Stimulated activated CD4-positive, alpha-beta T cell treated with anti-CD3 and anti-CD28 coated beads, Interleukin-4, amount 100 ng/mL, for 4 hours (primary cell): ENCODE measurements around the gene ASAH2.
"Not testable (repeated sequence)": the region's sequence is repeated elsewhere in the genome, so short reads cannot be mapped to it uniquely, and the experiment has no call there.

Experiments
- DNase-seq, 2 experiments: peaks; one replicate each; pipeline ENCODE4 v3.0.0-alpha.2; 2020

Gene ASAH2

GRCh38 chr10:50251394-50251793 lies at the start of gene ASAH2:
Gene ASAH2, minus strand, starts transcription at chr10:50251516. Its CDS starts 2,906 bp downstream, at chr10:50248610.
- no peak for DNase-seq

GRCh38 chr10:50299948-50300669 lies 48.8 kb upstream of the ASAH2 start:
- DNase-seq, result no peak

GRCh38 chr10:50295367-50295766 lies 44.1 kb upstream of the ASAH2 start:
- DNase-seq, result no peak

GRCh38 chr10:50294582-50294981 lies 43.3 kb upstream of the ASAH2 start:
- DNase-seq, result no peak

- DNase-seq, result no peak
Observed at GRCh38 chr10:50293513-50294313, 42.4 kb upstream of the ASAH2 start.

GRCh38 chr10:50291261-50291850 lies 40.0 kb upstream of the ASAH2 start:
- DNase-seq, result no peak

GRCh38 chr10:50289196-50289595 lies 37.9 kb upstream of the ASAH2 start:
- no peak for DNase-seq

GRCh38 chr10:50286996-50287803 lies 35.9 kb upstream of the ASAH2 start:
- DNase-seq, result no peak

- no peak for DNase-seq
Observed at GRCh38 chr10:50286517-50286916, 35.2 kb upstream of the ASAH2 start.

GRCh38 chr10:50281967-50282522 lies 30.7 kb upstream of the ASAH2 start:
- no peak for DNase-seq

GRCh38 chr10:50281210-50281966 lies 30.1 kb upstream of the ASAH2 start:
- DNase-seq, result no peak

GRCh38 chr10:50280049-50280841 lies 28.9 kb upstream of the ASAH2 start:
- DNase-seq, result no peak

GRCh38 chr10:50279489-50279888 lies 28.2 kb upstream of the ASAH2 start:
- DNase-seq, result no peak

- peak; percentile 2 to 17 for DNase-seq
Observed at GRCh38 chr10:50275650-50276235, 24.4 kb upstream of the ASAH2 start.

- DNase-seq, result no peak
Observed at GRCh38 chr10:50272531-50272930, 21.2 kb upstream of the ASAH2 start.

GRCh38 chr10:50271564-50272250 lies 20.4 kb upstream of the ASAH2 start:
- DNase-seq, result no peak

GRCh38 chr10:50267877-50268276 lies 16.6 kb upstream of the ASAH2 start:
- not testable (repeated sequence) for DNase-seq

GRCh38 chr10:50262625-50263024 lies 11.3 kb upstream of the ASAH2 start:
- not testable (repeated sequence) for DNase-seq

GRCh38 chr10:50260791-50261281 lies 9.5 kb upstream of the ASAH2 start:
- no peak for DNase-seq

- no peak for DNase-seq
Observed at GRCh38 chr10:50254479-50254878, 3.2 kb upstream of the ASAH2 start.
